Natural killer cell (primary cell): ENCODE measurements around the gene CLOCK. TPM values are rescaled to one million over a fixed set of nuclear protein-coding genes. Genes with fewer than 3 reads are reported as not detected.

ENCODE experiments used
- ATAC-seq, 3 donors: fragments of 150-1000 bp in 2 of 3; fragments of 200-7000 bp in 1 of 3; cut with Tn5 transposase; 1 replicate in 1 of 3; 2 replicates in 2 of 3; pipeline ENCODE4 v1.10.0; 2021; ENCODE audit warnings: mild to moderate bottlenecking in 2 of 3, moderate library complexity in 2 of 3
- DNase-seq, 2 donors: peaks; one replicate each; pipeline versions ENCODE4 v3.0.0 to v3.0.0-alpha.2; 2013 to 2021; ENCODE audit warnings: mixed read lengths in 1 of 2
- H3K27ac ChIP-seq: one replicate; pipeline ENCODE4 v1.5.1; 2013; ENCODE audit warnings: mild to moderate bottlenecking, low read length
- H3K27me3 ChIP-seq: one replicate; pipeline ENCODE4 v1.6.1; 2013; ENCODE audit warnings: low read length; ENCODE audit not compliant: control insufficient read depth, insufficient read depth
- H3K36me3 ChIP-seq: one replicate; pipeline ENCODE4 v1.6.1; 2013; ENCODE audit warnings: low read length; ENCODE audit not compliant: control insufficient read depth, insufficient read depth
- H3K4me1 ChIP-seq: one replicate; pipeline ENCODE4 v1.6.1; 2013; ENCODE audit warnings: low read length; ENCODE audit not compliant: control insufficient read depth, insufficient read depth
- H3K4me3 ChIP-seq: one replicate; pipeline ENCODE4 v1.5.1; 2013; ENCODE audit warnings: low read length
- H3K9me3 ChIP-seq: one replicate; pipeline ENCODE4 v1.6.1; 2013; ENCODE audit warnings: low read length; ENCODE audit not compliant: control insufficient read depth, insufficient read depth
- H3K27ac Mint-ChIP-seq, 2 donors: one replicate each; pipeline ENCODE4 v1.8.0; 2022; ENCODE audit warnings: mild to moderate bottlenecking in 2 of 2, mixed read lengths in 2 of 2, moderate library complexity in 1 of 2
- H3K27me3 Mint-ChIP-seq, 2 donors: one replicate each; pipeline ENCODE4 v1.8.0; 2022; ENCODE audit warnings: low read depth in 2 of 2, mixed read lengths in 2 of 2
- H3K36me3 Mint-ChIP-seq: one replicate; pipeline ENCODE4 v1.8.0; 2022; ENCODE audit warnings: mixed read lengths
- H3K4me1 Mint-ChIP-seq, 2 donors: one replicate each; pipeline ENCODE4 v1.8.0; 2022; ENCODE audit warnings: mixed read lengths in 2 of 2
- H3K4me3 Mint-ChIP-seq: one replicate; pipeline ENCODE4 v1.8.0; 2022; ENCODE audit warnings: mild to moderate bottlenecking, moderate library complexity, mixed read lengths
- H3K9me3 Mint-ChIP-seq, 2 donors: one replicate each; pipeline ENCODE4 v1.8.0; 2022; ENCODE audit warnings: mixed read lengths in 2 of 2
- WGBS: methylation state at CpG from one replicate; pipeline ENCODE4 v1.1.7; 2013; ENCODE audit warnings: missing lambda C conversion rate; ENCODE audit not compliant: insufficient coverage; 5-methylcytosine and 5-hydroxymethylcytosine counted together
- intact Hi-C: fragments of 100-400 bp; cut with micrococcal nuclease; formaldehyde crosslinking; loops from one replicate; pipeline ENCODE4 v1.14.2; 2022
- total RNA-seq, 4 donors: library from RNA; stranded (reverse); fragments of 120-200 nt in 1 of 4; gene quantifications; one replicate each; pipeline versions ENCODE4 v1.2.3 to v1.2.4, GENCODE V29; 2013 to 2022
- TF ChIP-seq, protein P1 (sequence below): fragments of 200-600 bp; IDR thresholded peaks from one replicate; pipeline ENCODE4 v1.8.0; 2022; ENCODE audit warnings: antibody characterized with exemption

The CLOCK gene
- total RNA-seq, 3 donors from 2014 or later (not counting 1 experiment from before 2014, with no cell fraction given) = 11.4 to 15.8 (median 13.4) TPM

GRCh38 chr4:55466001-55466400 is 80.7 kb downstream of the CLOCK start:
- DNase-seq (no peak), ATAC-seq (no peak)
- Histone ChIP-seq H3K27me3 (no peaks in the 10 kb centered on the region), H3K27ac (no peak overlapping the region), H3K4me1 (no peaks in the 10 kb centered on the region), H3K4me3 (no peak overlapping the region), H3K9me3 (no peaks in the 10 kb centered on the region), H3K36me3 (peaks cover 23% of the 10 kb centered on the region)
- 91% methylated on average over 3 of the region's 3 CpGs for WGBS
- H3K9me3 Mint-ChIP-seq = no peaks in the 10 kb centered on the region
- intact Hi-C loops = no loop called here
- no peak overlapping the region for H3K4me3 Mint-ChIP-seq
- H3K4me1 Mint-ChIP-seq = no peaks in the 10 kb centered on the region
- H3K27ac Mint-ChIP-seq = no peak overlapping the region
- H3K27me3 Mint-ChIP-seq = no peaks in the 10 kb centered on the region
- TF ChIP-seq, protein P1, sequence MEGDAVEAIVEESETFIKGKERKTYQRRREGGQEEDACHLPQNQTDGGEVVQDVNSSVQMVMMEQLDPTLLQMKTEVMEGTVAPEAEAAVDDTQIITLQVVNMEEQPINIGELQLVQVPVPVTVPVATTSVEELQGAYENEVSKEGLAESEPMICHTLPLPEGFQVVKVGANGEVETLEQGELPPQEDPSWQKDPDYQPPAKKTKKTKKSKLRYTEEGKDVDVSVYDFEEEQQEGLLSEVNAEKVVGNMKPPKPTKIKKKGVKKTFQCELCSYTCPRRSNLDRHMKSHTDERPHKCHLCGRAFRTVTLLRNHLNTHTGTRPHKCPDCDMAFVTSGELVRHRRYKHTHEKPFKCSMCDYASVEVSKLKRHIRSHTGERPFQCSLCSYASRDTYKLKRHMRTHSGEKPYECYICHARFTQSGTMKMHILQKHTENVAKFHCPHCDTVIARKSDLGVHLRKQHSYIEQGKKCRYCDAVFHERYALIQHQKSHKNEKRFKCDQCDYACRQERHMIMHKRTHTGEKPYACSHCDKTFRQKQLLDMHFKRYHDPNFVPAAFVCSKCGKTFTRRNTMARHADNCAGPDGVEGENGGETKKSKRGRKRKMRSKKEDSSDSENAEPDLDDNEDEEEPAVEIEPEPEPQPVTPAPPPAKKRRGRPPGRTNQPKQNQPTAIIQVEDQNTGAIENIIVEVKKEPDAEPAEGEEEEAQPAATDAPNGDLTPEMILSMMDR = no peak
- H3K36me3 Mint-ChIP-seq = no peaks in the 10 kb centered on the region

- ATAC-seq = no peak
- Histone ChIP-seq H3K36me3 (peaks cover 20% of the 10 kb centered on the region), H3K4me1 (no peaks in the 10 kb centered on the region), H3K9me3 (no peaks in the 10 kb centered on the region), H3K27me3 (no peaks in the 10 kb centered on the region), H3K4me3 (no peak overlapping the region), H3K27ac (no peak overlapping the region)
- Mint-ChIP-seq H3K4me3 (no peak overlapping the region), H3K4me1 (no peaks in the 10 kb centered on the region), H3K9me3 (no peaks in the 10 kb centered on the region), H3K27ac (no peak overlapping the region), H3K27me3 (no peaks in the 10 kb centered on the region), H3K36me3 (peaks cover 7% of the 10 kb centered on the region)
- no peak for DNase-seq
- 100% methylated on average over 1 of the region's 2 CpGs for WGBS
- TF ChIP-seq, protein P1 = no peak
- intact Hi-C loops = no loop called here
These were observed 88.1 kb downstream of the CLOCK start for GRCh38 chr4:55458611-55459010.

- Mint-ChIP-seq H3K9me3 (no peaks in the 10 kb centered on the region), H3K27ac (no peak overlapping the region), H3K4me3 (no peak overlapping the region), H3K27me3 (no peaks in the 10 kb centered on the region), H3K4me1 (no peaks in the 10 kb centered on the region), H3K36me3 (peaks cover 7% of the 10 kb centered on the region)
- TF ChIP-seq, protein P1 = no peak
- intact Hi-C loops = no loop called here
- no peak for DNase-seq
- no peak overlapping the region for H3K27ac ChIP-seq
- no peaks in the 10 kb centered on the region for H3K4me1 ChIP-seq
- H3K9me3 ChIP-seq = no peaks in the 10 kb centered on the region
- no peaks in the 10 kb centered on the region for H3K27me3 ChIP-seq
- peaks cover 20% of the 10 kb centered on the region for H3K36me3 ChIP-seq
- H3K4me3 ChIP-seq = no peak overlapping the region
- no peak for ATAC-seq
- 98% methylated on average over 5 of the region's 5 CpGs for WGBS
These were observed 88.5 kb downstream of the CLOCK start for GRCh38 chr4:55458164-55458563.

DNA sequence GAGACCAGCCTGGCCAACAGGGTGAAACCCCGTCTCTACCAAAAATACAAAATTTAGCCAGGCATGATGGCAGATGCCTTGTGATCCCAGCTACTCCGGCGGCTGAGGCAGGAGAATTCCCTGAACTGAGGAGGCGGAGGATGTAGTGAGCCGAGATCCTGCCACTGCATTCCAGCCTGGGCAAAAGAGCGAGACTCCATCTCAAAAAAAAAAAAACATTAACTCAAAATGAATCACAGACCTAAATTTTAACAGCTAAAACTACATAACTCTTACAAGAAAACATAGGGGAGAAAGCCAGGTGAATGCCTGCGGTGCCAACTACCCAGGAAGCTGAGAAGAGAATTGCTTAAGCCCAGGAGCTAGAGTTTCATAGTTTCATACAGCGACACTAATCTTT is 96.1 kb downstream of the CLOCK start:
- no peaks in the 10 kb centered on the region for H3K27me3 Mint-ChIP-seq
- Histone ChIP-seq H3K9me3 (no peaks in the 10 kb centered on the region), H3K27ac (no peak overlapping the region), H3K4me1 (no peaks in the 10 kb centered on the region), H3K36me3 (peaks cover 38% of the 10 kb centered on the region), H3K27me3 (no peaks in the 10 kb centered on the region), H3K4me3 (no peak overlapping the region)
- H3K4me1 Mint-ChIP-seq = peaks cover 0 to 4% of the 10 kb centered on the region in 2 donors
- no peak overlapping the region for H3K27ac Mint-ChIP-seq
- peaks cover 23% of the 10 kb centered on the region for H3K36me3 Mint-ChIP-seq
- DNase-seq (no peak), ATAC-seq (no peak)
- H3K4me3 Mint-ChIP-seq = no peak overlapping the region
- no peaks in the 10 kb centered on the region for H3K9me3 Mint-ChIP-seq
- WGBS = 72% methylated on average over 8 of the region's 8 CpGs
- intact Hi-C loops = no loop called here
- TF ChIP-seq, protein P1 = no peak
